ENCODE measurements around the gene GBA2. TPM values are rescaled to one million over a fixed set of nuclear protein-coding genes. Genes with fewer than 3 reads are reported as not detected.

Gene GBA2
- total and polyA plus RNA-seq, 4 donors: 42.4 to 78.7 (median 46.2) TPM

- Histone ChIP-seq H3K9ac (ENCODE audit: insufficient read depth in 1 of 2, low read length in 2 of 2) (no peak overlapping the region), H3K36me3 (ENCODE audit: control insufficient read depth in 4 of 4, insufficient read depth in 4 of 4, low read length in 4 of 4) (peaks cover 36 to 66% (median 56%) of the 10 kb centered on the region in 4 donors), H3K9me3 (ENCODE audit: control insufficient read depth in 4 of 4, insufficient read depth in 3 of 4, low read length in 3 of 4) (no peaks in the 10 kb centered on the region), H3K27me3 (ENCODE audit: control insufficient read depth in 3 of 3, insufficient read depth in 3 of 3, low read length in 2 of 3) (no peaks in the 10 kb centered on the region), H3K4me3 (no peak overlapping the region), H3K27ac (ENCODE audit: low read depth in 1 of 2, low read length in 1 of 2) (no peak overlapping the region), H3K4me1 (ENCODE audit: control insufficient read depth in 5 of 5, insufficient read depth in 5 of 5, low read length in 5 of 5) (peaks cover 0 to 11% (median 5%) of the 10 kb centered on the region in 5 donors)
- no peak for DNase-seq
- 68 to 82% methylated on average over 7 of the region's 7 CpGs for WGBS, 2 donors
- no peak for TF ChIP-seq CTCF (IDR thresholded peaks at IDR 0.05; ENCODE audit: control extremely low read depth, extremely low read depth)
- ATAC-seq (ENCODE audit: insufficient read depth, low FRiP score): no peak
Observed at GRCh38 chr9:35741740-35742139, 7.3 kb downstream of the GBA2 start.

- H3K27me3 ChIP-seq (ENCODE audit: control insufficient read depth in 3 of 3, insufficient read depth in 3 of 3, low read length in 2 of 3): no peaks in the 10 kb centered on the region
- no peaks in the 10 kb centered on the region for H3K4me1 ChIP-seq (ENCODE audit: control insufficient read depth in 5 of 5, insufficient read depth in 5 of 5, low read length in 5 of 5)
- no peak overlapping the region for H3K4me3 ChIP-seq
- DNase-seq (no peak), ATAC-seq (ENCODE audit: insufficient read depth, low FRiP score) (no peak)
- H3K9me3 ChIP-seq (ENCODE audit: control insufficient read depth in 4 of 4, insufficient read depth in 3 of 4, low read length in 3 of 4): no peaks in the 10 kb centered on the region
- TF ChIP-seq CTCF (IDR thresholded peaks at IDR 0.05; ENCODE audit: control extremely low read depth, extremely low read depth): no peak
- H3K27ac ChIP-seq (ENCODE audit: low read depth in 1 of 2, low read length in 1 of 2): no peak overlapping the region
- WGBS, 2 donors: 95 to 96% methylated on average over 6 of the region's 6 CpGs
- no peak overlapping the region for H3K9ac ChIP-seq (ENCODE audit: insufficient read depth in 1 of 2, low read length in 2 of 2)
- H3K36me3 ChIP-seq (ENCODE audit: control insufficient read depth in 4 of 4, insufficient read depth in 4 of 4, low read length in 4 of 4): peaks cover 36 to 74% (median 62%) of the 10 kb centered on the region in 4 donors
Observed at GRCh38 chr9:35740243-35740642, 8.8 kb downstream of the GBA2 start.

- 93 to 94% methylated on average over 7 of the region's 7 CpGs for WGBS, 2 donors
- peaks cover 0 to 3% (median 0%) of the 10 kb centered on the region in 5 donors for H3K4me1 ChIP-seq (ENCODE audit: control insufficient read depth in 5 of 5, insufficient read depth in 5 of 5, low read length in 5 of 5)
- H3K36me3 ChIP-seq (ENCODE audit: control insufficient read depth in 4 of 4, insufficient read depth in 4 of 4, low read length in 4 of 4): peaks cover 39 to 74% (median 62%) of the 10 kb centered on the region in 4 donors
- no peak for ATAC-seq (ENCODE audit: insufficient read depth, low FRiP score)
- H3K4me3 ChIP-seq: no peak overlapping the region
- no peak for TF ChIP-seq CTCF (IDR thresholded peaks at IDR 0.05; ENCODE audit: control extremely low read depth, extremely low read depth)
- DNase-seq: no peak
- H3K27ac ChIP-seq (ENCODE audit: low read depth in 1 of 2, low read length in 1 of 2): no peak overlapping the region
- no peaks in the 10 kb centered on the region for H3K9me3 ChIP-seq (ENCODE audit: control insufficient read depth in 4 of 4, insufficient read depth in 3 of 4, low read length in 3 of 4)
- no peak overlapping the region for H3K9ac ChIP-seq (ENCODE audit: insufficient read depth in 1 of 2, low read length in 2 of 2)
- H3K27me3 ChIP-seq (ENCODE audit: control insufficient read depth in 3 of 3, insufficient read depth in 3 of 3, low read length in 2 of 3): no peaks in the 10 kb centered on the region
Observed at GRCh38 chr9:35738924-35739323, 10.1 kb downstream of the GBA2 start.

- Histone ChIP-seq H3K27me3 (ENCODE audit: control insufficient read depth in 3 of 3, insufficient read depth in 3 of 3, low read length in 2 of 3) (no peaks in the 10 kb centered on the region), H3K9ac (ENCODE audit: insufficient read depth in 1 of 2, low read length in 2 of 2) (no peak overlapping the region), H3K27ac (ENCODE audit: low read depth in 1 of 2, low read length in 1 of 2) (no peak overlapping the region), H3K4me3 (no peak overlapping the region), H3K4me1 (ENCODE audit: control insufficient read depth in 5 of 5, insufficient read depth in 5 of 5, low read length in 5 of 5) (peaks cover 0 to 10% (median 4%) of the 10 kb centered on the region in 5 donors), H3K36me3 (ENCODE audit: control insufficient read depth in 4 of 4, insufficient read depth in 4 of 4, low read length in 4 of 4) (peaks cover 31 to 66% (median 58%) of the 10 kb centered on the region in 4 donors), H3K9me3 (ENCODE audit: control insufficient read depth in 4 of 4, insufficient read depth in 3 of 4, low read length in 3 of 4) (no peaks in the 10 kb centered on the region)
- 87 to 89% methylated on average over 4 of the region's 4 CpGs for WGBS, 2 donors
- no peak for DNase-seq
- ATAC-seq (ENCODE audit: insufficient read depth, low FRiP score): no peak
- no peak for TF ChIP-seq CTCF (IDR thresholded peaks at IDR 0.05; ENCODE audit: control extremely low read depth, extremely low read depth)
Observed at GRCh38 chr9:35738186-35738585, 10.8 kb downstream of the GBA2 start.

All from lung (tissue), 12 donors.